WERI-Rb-1 (cell line): Measurements from ENCODE around the gene GFI1B.

Source experiments
- DNase-seq: peaks from one replicate; pipeline ENCODE4 v3.0.0-alpha.2; 2020
- H3K27ac ChIP-seq: fragments of 250-450 bp; sonication (Bioruptor Pico); 2 replicates; pipeline ENCODE4 v1.5.1; 2020; ENCODE audit warnings: mild to moderate bottlenecking, moderate library complexity
- H3K27me3 ChIP-seq: fragments of 250-450 bp; sonication (Bioruptor Pico); 2 replicates; pipeline ENCODE4 v1.5.1; 2021; ENCODE audit warnings: mild to moderate bottlenecking, low read depth, moderate library complexity; ENCODE audit not compliant: insufficient read depth, severe bottlenecking
- H3K36me3 ChIP-seq: fragments of 250-450 bp; sonication (Bioruptor Pico); 2 replicates; pipeline ENCODE4 v1.5.1; 2020; ENCODE audit warnings: mild to moderate bottlenecking, moderate library complexity
- H3K4me3 ChIP-seq: 2 replicates; pipeline ENCODE4 v1.5.1; 2011; ENCODE audit warnings: low read depth, mild to moderate bottlenecking, control low read depth, low read length
- H3K9me3 ChIP-seq: fragments of 250-450 bp; sonication (Bioruptor Pico); 2 replicates; pipeline ENCODE4 v1.5.1; 2021; ENCODE audit warnings: mild to moderate bottlenecking, moderate library complexity; ENCODE audit not compliant: severe bottlenecking
- CTCF ChIP-seq: IDR thresholded peaks from 2 replicates; pipeline ENCODE4 v1.5.1; 2011; ENCODE audit warnings: low read depth, mild to moderate bottlenecking, control low read depth, inconsistent platforms, low read length

The GFI1B gene

GRCh38 chr9:133030317-133031129 lies 52.0 kb downstream of the GFI1B start, which contains the start of gene GTF3C5:
TSS of gene GTF3C5 (plus strand) at chr9:133030997. CDS start at chr9:133031012, 15 bp downstream.
- DNase-seq, result peak; percentile 97
- peak within 1 kb of the TSS; percentile 97 for H3K27ac ChIP-seq
- peaks cover 4% of the 10 kb centered on the region for H3K9me3 ChIP-seq
- no peaks in the 10 kb centered on the region for H3K27me3 ChIP-seq
- peak within 1 kb of the TSS; percentile 95 for H3K4me3 ChIP-seq
- peaks cover 48% of the 10 kb centered on the region for H3K36me3 ChIP-seq
- no peak for TF ChIP-seq CTCF

- H3K27ac ChIP-seq, result peak overlapping the region; percentile 97
- no peak for DNase-seq
- H3K27me3 ChIP-seq, result no peaks in the 10 kb centered on the region
- peak overlapping the region; percentile 95 for H3K4me3 ChIP-seq
- peaks cover 4% of the 10 kb centered on the region for H3K9me3 ChIP-seq
- TF ChIP-seq CTCF, result no peak
- H3K36me3 ChIP-seq, result peaks cover 53% of the 10 kb centered on the region
These were observed 52.6 kb downstream of the GFI1B start for GRCh38 chr9:133031130-133031422.

GRCh38 chr9:133031496-133031911 lies 53.0 kb downstream of the GFI1B start:
- H3K9me3 ChIP-seq, result peaks cover 4% of the 10 kb centered on the region
- TF ChIP-seq CTCF, result no peak
- peaks cover 57% of the 10 kb centered on the region for H3K36me3 ChIP-seq
- peak overlapping the region; percentile 97 for H3K27ac ChIP-seq
- peak overlapping the region; percentile 95 for H3K4me3 ChIP-seq
- H3K27me3 ChIP-seq, result no peaks in the 10 kb centered on the region
- no peak for DNase-seq

- H3K36me3 ChIP-seq, result peaks cover 63% of the 10 kb centered on the region
These were observed 53.7 kb downstream of the GFI1B start for GRCh38 chr9:133032171-133032570.

GRCh38 chr9:133035669-133036068 lies 57.2 kb downstream of the GFI1B start:
- Histone ChIP-seq H3K27ac (no peak overlapping the region), H3K9me3 (peaks cover 4% of the 10 kb centered on the region), H3K4me3 (no peak overlapping the region), H3K36me3 (peaks cover 89% of the 10 kb centered on the region), H3K27me3 (no peaks in the 10 kb centered on the region)
- no peak for DNase-seq
- no peak for TF ChIP-seq CTCF

More at GRCh38 chr9:133032171-133032570, 53.7 kb downstream of the GFI1B start:
- Histone ChIP-seq H3K9me3 (peaks cover 4% of the 10 kb centered on the region), H3K27ac (no peak overlapping the region), H3K27me3 (no peaks in the 10 kb centered on the region), H3K4me3 (no peak overlapping the region)
- DNase-seq, result no peak
- no peak for TF ChIP-seq CTCF
